ENCODE data around the gene IKZF1.

DNA sequence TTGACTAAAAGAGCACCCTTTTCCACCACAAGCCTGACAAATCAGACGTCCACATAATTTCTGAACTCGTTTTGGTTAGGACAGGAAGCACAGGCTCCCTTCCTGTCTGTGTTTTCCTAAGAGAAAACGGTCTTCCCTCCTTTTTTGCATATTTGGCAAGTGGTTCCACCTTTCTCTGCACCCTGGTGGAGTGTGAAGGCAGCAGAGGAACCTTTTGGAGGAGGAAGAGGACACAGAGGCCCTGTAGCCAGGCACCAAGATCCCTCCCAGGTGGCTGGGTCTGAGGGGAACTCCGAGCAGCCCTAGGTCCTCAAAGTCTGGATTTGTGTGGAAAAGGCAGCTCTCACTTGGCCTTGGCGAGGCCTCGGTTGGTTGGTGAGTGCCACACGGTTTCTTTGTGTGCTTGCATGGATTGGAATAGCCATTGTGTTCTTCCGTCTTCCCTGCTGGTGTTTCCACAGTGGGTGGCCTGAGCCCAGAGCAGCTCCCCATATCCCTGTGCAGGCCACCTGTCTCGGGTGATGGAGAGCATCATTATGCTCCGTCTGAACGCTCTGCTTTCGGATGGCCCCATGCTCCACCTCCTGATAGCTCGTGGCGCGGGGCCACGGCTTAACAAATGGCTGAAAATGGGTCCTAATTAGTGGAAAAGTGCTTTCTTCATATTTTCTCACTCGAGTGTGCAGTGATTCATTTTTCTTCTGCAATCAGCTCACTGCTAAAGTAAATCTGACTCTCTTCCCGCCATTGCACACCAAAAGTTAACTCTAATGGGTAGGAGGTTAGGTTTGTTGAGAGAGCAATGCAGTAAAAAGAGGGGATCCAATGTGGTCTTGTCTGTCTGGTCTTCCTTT, 4.2 kb downstream of the IKZF1 start:
- TF ChIP-seq, protein P1, sequence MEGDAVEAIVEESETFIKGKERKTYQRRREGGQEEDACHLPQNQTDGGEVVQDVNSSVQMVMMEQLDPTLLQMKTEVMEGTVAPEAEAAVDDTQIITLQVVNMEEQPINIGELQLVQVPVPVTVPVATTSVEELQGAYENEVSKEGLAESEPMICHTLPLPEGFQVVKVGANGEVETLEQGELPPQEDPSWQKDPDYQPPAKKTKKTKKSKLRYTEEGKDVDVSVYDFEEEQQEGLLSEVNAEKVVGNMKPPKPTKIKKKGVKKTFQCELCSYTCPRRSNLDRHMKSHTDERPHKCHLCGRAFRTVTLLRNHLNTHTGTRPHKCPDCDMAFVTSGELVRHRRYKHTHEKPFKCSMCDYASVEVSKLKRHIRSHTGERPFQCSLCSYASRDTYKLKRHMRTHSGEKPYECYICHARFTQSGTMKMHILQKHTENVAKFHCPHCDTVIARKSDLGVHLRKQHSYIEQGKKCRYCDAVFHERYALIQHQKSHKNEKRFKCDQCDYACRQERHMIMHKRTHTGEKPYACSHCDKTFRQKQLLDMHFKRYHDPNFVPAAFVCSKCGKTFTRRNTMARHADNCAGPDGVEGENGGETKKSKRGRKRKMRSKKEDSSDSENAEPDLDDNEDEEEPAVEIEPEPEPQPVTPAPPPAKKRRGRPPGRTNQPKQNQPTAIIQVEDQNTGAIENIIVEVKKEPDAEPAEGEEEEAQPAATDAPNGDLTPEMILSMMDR (IDR thresholded peaks at IDR 0.05) = no peak
- no peak for TF ChIP-seq POLR2A (IDR thresholded peaks at IDR 0.05)
- TF ChIP-seq EP300 (IDR thresholded peaks at IDR 0.05) = no peak
